Panc1 (cell line): ENCODE results near the gene OSBP2. TPM values are rescaled to one million over a fixed set of nuclear protein-coding genes. Genes with fewer than 3 reads are reported as not detected.

Experiments used
- ATAC-seq: fragments of 200-7000 bp; cut with Tn5 transposase; 2 replicates; pipeline ENCODE4 v1.9.1; 2020; ENCODE audit warnings: mild to moderate bottlenecking, moderate library complexity
- BruUV-seq: library from RNA; stranded (reverse); fragments of 400-500 nt; replicated peaks from 2 replicates; lab custom pipeline; 2021; lab: Mats Ljungman, UMichigan
- CTCF ChIA-PET: fragments of 300-600 bp; sonication (Branson Sonifier 250); formaldehyde crosslinking; loops from one replicate; lab custom pipeline; 2022; ENCODE audit warnings: antibody characterized with exemption; lab: Charles Lee
- POLR2A ChIA-PET: fragments of 300-600 bp; sonication (Branson Sonifier 250); formaldehyde crosslinking; loops from one replicate; lab custom pipeline; 2022; ENCODE audit warnings: antibody characterized with exemption; lab: Charles Lee
- DNase-seq: peaks from one replicate; pipeline ENCODE4 v3.0.0-alpha.2; 2010; ENCODE audit warnings: low read depth, low spot score
- H3K27ac ChIP-seq: 2 replicates; pipeline ENCODE4 v1.5.1; 2011; ENCODE audit warnings: mild to moderate bottlenecking, low read length, inconsistent platforms
- H3K27me3 ChIP-seq: fragments of 200-500 bp; sonication (Bioruptor generic); 2 replicates; pipeline ENCODE4 v1.6.0; 2014; ENCODE audit warnings: low read length, inconsistent platforms; ENCODE audit not compliant: control insufficient read depth, insufficient read depth
- H3K36me3 ChIP-seq: fragments of 200-500 bp; sonication (Bioruptor generic); 2 replicates; pipeline ENCODE4 v1.5.1; 2014; ENCODE audit warnings: inconsistent platforms, mild to moderate bottlenecking, low read length, moderate library complexity; ENCODE audit not compliant: control insufficient read depth, insufficient read depth
- H3K4me1 ChIP-seq: 2 replicates; pipeline ENCODE4 v1.5.1; 2011; ENCODE audit warnings: inconsistent platforms, mild to moderate bottlenecking, low read length, moderate library complexity; ENCODE audit not compliant: control insufficient read depth, insufficient read depth
- H3K4me3 ChIP-seq, 2 experiments: 2 replicates each; pipeline ENCODE4 v1.5.1; 2011 to 2012; ENCODE audit warnings: low read depth in 2 of 2, low read length in 2 of 2, mild to moderate bottlenecking in 2 of 2, inconsistent platforms in 1 of 2, moderate library complexity in 1 of 2
- H3K9me3 ChIP-seq: fragments of 200-500 bp; sonication (Bioruptor generic); 2 replicates; pipeline ENCODE4 v1.5.1; 2014; ENCODE audit warnings: low read depth, mild to moderate bottlenecking, inconsistent platforms, low read length, moderate library complexity; ENCODE audit not compliant: control insufficient read depth, insufficient read depth
- POLR2AphosphoS5 ChIP-seq: IDR thresholded peaks from 2 replicates; pipeline ENCODE4 v1.6.1; 2012; ENCODE audit warnings: mild to moderate bottlenecking, low read depth, low read length, moderate library complexity
- SIN3A ChIP-seq: IDR thresholded peaks from 2 replicates; pipeline ENCODE4 v1.6.1; 2012; ENCODE audit warnings: low read depth, mild to moderate bottlenecking, low read length, moderate library complexity, borderline replicate concordance; ENCODE audit not compliant: insufficient read depth
- TCF7L2 ChIP-seq: IDR thresholded peaks from 2 replicates; pipeline ENCODE4 v1.6.1; 2011; ENCODE audit warnings: mild to moderate bottlenecking, low read depth, low read length, inconsistent platforms
- in situ Hi-C: cut with HindIII; loops from 2 replicates; pipeline ENCODE4 v1.10.0; 2016; ENCODE audit warnings: low sequenced_read_pairs, low pct_unique_long_range_greater_than_20kb
- intact Hi-C: fragments of 100-400 bp; cut with micrococcal nuclease; formaldehyde crosslinking; loops from one replicate; pipeline ENCODE4 v1.10.0; 2022; ENCODE audit not compliant: unreplicated experiment
- total RNA-seq: library from RNA; stranded (reverse); gene quantifications from one replicate; pipeline ENCODE4 v1.2.1, GENCODE V29; 2021; ENCODE audit not compliant: unreplicated experiment
- TF ChIP-seq, protein P1 (sequence below): fragments of 450-650 bp; IDR thresholded peaks from 2 replicates; pipeline ENCODE4 v1.5.1; 2017; ENCODE audit warnings: mild to moderate bottlenecking
- TF ChIP-seq, protein P2 (sequence below), 2 experiments: IDR thresholded peaks; 2 replicates each; pipeline ENCODE4 v1.6.1; 2011 to 2012; ENCODE audit warnings: low read depth in 2 of 2, control low read depth in 1 of 2, low read length in 1 of 2, mild to moderate bottlenecking in 1 of 2, moderate library complexity in 1 of 2; ENCODE audit not compliant: insufficient read depth in 1 of 2

Gene OSBP2
- total RNA-seq, 1 experiment from 2014 or later = 4.7 TPM

DNA sequence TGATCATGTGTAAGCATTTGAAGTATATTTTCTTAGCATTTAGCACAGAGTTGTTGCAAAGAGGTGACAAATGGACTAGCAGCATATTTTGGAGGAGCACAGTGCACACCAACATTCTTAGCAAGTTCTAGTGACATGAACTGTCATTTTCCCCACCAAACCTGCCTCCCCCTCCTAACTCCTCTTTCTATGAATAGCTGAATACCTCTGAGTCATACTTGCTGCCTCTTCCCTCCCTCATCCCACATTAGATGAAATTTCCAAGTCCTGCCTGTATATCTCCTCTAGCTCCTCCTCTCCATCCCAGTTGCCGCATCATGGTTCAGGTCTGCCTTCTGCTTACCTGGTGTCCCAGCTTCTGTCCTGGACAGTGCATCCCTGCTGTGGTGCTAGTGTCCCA, 7.2 kb downstream of the OSBP2 start:
- in situ Hi-C loops = no loop called here
- ChIA-PET POLR2A (no interaction called here), CTCF (no interaction called here)
- peaks cover 8% of the 10 kb centered on the region; the same call in 1 of the 2 replicates for H3K4me1 ChIP-seq
- no peak overlapping the region for H3K27ac ChIP-seq
- intact Hi-C loops = no loop called here
- H3K36me3 ChIP-seq = no peaks in the 10 kb centered on the region
- TF ChIP-seq POLR2AphosphoS5 = no peak
- no peak for TF ChIP-seq TCF7L2
- TF ChIP-seq SIN3A = no peak
- TF ChIP-seq, protein P1, sequence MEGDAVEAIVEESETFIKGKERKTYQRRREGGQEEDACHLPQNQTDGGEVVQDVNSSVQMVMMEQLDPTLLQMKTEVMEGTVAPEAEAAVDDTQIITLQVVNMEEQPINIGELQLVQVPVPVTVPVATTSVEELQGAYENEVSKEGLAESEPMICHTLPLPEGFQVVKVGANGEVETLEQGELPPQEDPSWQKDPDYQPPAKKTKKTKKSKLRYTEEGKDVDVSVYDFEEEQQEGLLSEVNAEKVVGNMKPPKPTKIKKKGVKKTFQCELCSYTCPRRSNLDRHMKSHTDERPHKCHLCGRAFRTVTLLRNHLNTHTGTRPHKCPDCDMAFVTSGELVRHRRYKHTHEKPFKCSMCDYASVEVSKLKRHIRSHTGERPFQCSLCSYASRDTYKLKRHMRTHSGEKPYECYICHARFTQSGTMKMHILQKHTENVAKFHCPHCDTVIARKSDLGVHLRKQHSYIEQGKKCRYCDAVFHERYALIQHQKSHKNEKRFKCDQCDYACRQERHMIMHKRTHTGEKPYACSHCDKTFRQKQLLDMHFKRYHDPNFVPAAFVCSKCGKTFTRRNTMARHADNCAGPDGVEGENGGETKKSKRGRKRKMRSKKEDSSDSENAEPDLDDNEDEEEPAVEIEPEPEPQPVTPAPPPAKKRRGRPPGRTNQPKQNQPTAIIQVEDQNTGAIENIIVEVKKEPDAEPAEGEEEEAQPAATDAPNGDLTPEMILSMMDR = no peak
- TF ChIP-seq, protein P2, sequence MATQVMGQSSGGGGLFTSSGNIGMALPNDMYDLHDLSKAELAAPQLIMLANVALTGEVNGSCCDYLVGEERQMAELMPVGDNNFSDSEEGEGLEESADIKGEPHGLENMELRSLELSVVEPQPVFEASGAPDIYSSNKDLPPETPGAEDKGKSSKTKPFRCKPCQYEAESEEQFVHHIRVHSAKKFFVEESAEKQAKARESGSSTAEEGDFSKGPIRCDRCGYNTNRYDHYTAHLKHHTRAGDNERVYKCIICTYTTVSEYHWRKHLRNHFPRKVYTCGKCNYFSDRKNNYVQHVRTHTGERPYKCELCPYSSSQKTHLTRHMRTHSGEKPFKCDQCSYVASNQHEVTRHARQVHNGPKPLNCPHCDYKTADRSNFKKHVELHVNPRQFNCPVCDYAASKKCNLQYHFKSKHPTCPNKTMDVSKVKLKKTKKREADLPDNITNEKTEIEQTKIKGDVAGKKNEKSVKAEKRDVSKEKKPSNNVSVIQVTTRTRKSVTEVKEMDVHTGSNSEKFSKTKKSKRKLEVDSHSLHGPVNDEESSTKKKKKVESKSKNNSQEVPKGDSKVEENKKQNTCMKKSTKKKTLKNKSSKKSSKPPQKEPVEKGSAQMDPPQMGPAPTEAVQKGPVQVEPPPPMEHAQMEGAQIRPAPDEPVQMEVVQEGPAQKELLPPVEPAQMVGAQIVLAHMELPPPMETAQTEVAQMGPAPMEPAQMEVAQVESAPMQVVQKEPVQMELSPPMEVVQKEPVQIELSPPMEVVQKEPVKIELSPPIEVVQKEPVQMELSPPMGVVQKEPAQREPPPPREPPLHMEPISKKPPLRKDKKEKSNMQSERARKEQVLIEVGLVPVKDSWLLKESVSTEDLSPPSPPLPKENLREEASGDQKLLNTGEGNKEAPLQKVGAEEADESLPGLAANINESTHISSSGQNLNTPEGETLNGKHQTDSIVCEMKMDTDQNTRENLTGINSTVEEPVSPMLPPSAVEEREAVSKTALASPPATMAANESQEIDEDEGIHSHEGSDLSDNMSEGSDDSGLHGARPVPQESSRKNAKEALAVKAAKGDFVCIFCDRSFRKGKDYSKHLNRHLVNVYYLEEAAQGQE (IDR thresholded peaks at IDR 0.05; ENCODE audit: insufficient read depth in 1 of 2, low read depth in 2 of 2, low read length in 1 of 2) = no peak
- ATAC-seq (no peak), DNase-seq (no peak)
- H3K9me3 ChIP-seq = no peaks in the 10 kb centered on the region
- no peak overlapping the region for H3K4me3 ChIP-seq
- H3K27me3 ChIP-seq = no peaks in the 10 kb centered on the region
- no TSS peak for BruUV-seq

DNA sequence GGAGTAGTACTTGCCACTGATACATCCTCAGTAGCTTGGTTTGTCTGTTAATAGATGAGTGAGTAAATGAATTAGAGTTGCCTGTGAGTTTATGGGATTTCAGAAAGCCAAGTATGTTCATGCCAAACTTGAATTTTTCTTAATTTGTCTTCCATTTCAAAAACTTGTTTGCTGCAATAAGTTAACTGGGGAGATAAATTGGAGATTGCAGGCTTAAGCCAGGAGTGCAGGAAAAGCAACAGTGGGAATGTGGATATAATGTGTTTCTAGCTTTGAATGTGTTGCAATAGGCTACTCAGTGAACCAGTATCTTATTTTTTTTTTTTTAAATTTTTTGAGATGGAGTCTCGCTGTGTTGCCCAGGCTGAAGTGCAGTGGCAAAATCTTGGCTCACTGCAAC, 8.2 kb downstream of the OSBP2 start:
- no peak overlapping the region for H3K4me3 ChIP-seq
- in situ Hi-C loops (no loop called here), intact Hi-C loops (no loop called here)
- H3K27ac ChIP-seq = no peak overlapping the region
- peaks cover 8% of the 10 kb centered on the region; the same call in 1 of the 2 replicates for H3K4me1 ChIP-seq
- no peak for ATAC-seq
- BruUV-seq = no TSS peak
- CTCF ChIA-PET = no interaction called here
- no peak for DNase-seq
- no peaks in the 10 kb centered on the region for H3K9me3 ChIP-seq
- H3K27me3 ChIP-seq = no peaks in the 10 kb centered on the region
- TF ChIP-seq, protein P1 = no peak
- TF ChIP-seq SIN3A (no peak), POLR2AphosphoS5 (no peak), TCF7L2 (no peak)
- TF ChIP-seq, protein P2 (IDR thresholded peaks at IDR 0.05; ENCODE audit: insufficient read depth in 1 of 2, low read depth in 2 of 2, low read length in 1 of 2) = no peak
- H3K36me3 ChIP-seq = no peaks in the 10 kb centered on the region
- POLR2A ChIA-PET = no interaction called here
